K562 (cell line): ENCODE measurements around the gene FTL. TPM values are rescaled to one million over a fixed set of nuclear protein-coding genes. Genes with fewer than 3 reads are reported as not detected.

Source experiments
- ATAC-seq: fragments of 200-7000 bp; cut with Tn5 transposase; 3 replicates; pipeline ENCODE4 v1.9.1; 2020; ENCODE audit warnings: moderate library complexity
- BruUV-seq: library from RNA; stranded (reverse); fragments of 400-500 nt; replicated peaks from 2 replicates; lab custom pipeline; 2021; lab: Mats Ljungman, UMichigan
- CTCF ChIA-PET: fragments of 300-600 bp; formaldehyde crosslinking; extraction: SDS; loops from one replicate; lab custom pipeline; 2021; ENCODE audit warnings: low intra/inter-chr PET ratio; lab: Yijun Ruan, JAX
- POLR2A ChIA-PET: fragments of 300-600, 350-650 bp; sonication (Branson Sonifier 250); formaldehyde crosslinking; extraction: SDS; loops from one replicate; lab custom pipeline; 2021; ENCODE audit warnings: antibody characterized with exemption, inconsistent platforms; lab: Yijun Ruan, JAX
- DNase-seq, 4 experiments: peaks; one replicate each; pipeline versions ENCODE4 v3.0.0 to v3.0.0-alpha.2; 2011 to 2018; ENCODE audit warnings: low spot score in 3 of 4, mixed read lengths in 3 of 4; ENCODE audit errors: extremely low read depth in 1 of 4
- FAIRE-seq: peaks from 2 replicates; lab custom pipeline; 2011; peaks lifted over from hg19 to GRCh38; lab: Jason Lieb, UNC
- H2AFZ ChIP-seq: 2 replicates; pipeline ENCODE4 v1.6.0; 2011; ENCODE audit warnings: low read depth, low read length, control low read depth, inconsistent platforms
- H3K27ac ChIP-seq: fragments of 200-600 bp; 3 replicates; pipeline ENCODE4 v1.8.0; 2011; ENCODE audit warnings: low read depth, mild to moderate bottlenecking, control low read depth, inconsistent platforms, low read length, moderate library complexity, mixed read lengths; ENCODE audit errors: extremely low read depth
- H3K27me3 ChIP-seq, 2 experiments: fragments of 300-600 bp in 1 of 2; 2 replicates in 1 of 2; 3 replicates in 1 of 2; pipeline versions ENCODE4 v1.6.0 to v1.8.0; 2011; ENCODE audit warnings: inconsistent platforms in 2 of 2, low read length in 2 of 2, mild to moderate bottlenecking in 1 of 2, mixed read lengths in 1 of 2, moderate library complexity in 1 of 2; ENCODE audit not compliant: control insufficient read depth in 2 of 2, insufficient read depth in 2 of 2
- H3K36me3 ChIP-seq: fragments of 300-600 bp; 3 replicates; pipeline ENCODE4 v1.8.0; 2011; ENCODE audit warnings: mild to moderate bottlenecking, low read length, inconsistent platforms; ENCODE audit not compliant: control insufficient read depth, insufficient read depth
- H3K4me1 ChIP-seq, 2 experiments: fragments of 200-600 bp in 1 of 2; replicated peaks in 1 of 2; 2 replicates in 1 of 2; 3 replicates in 1 of 2; pipeline versions ENCODE4 v1.5.1 to v1.8.0; 2011; ENCODE audit warnings: inconsistent platforms in 2 of 2, low read length in 2 of 2, mild to moderate bottlenecking in 1 of 2, mixed read lengths in 1 of 2, moderate library complexity in 1 of 2; ENCODE audit not compliant: control insufficient read depth in 2 of 2, insufficient read depth in 2 of 2
- H3K4me2 ChIP-seq: 2 replicates; pipeline ENCODE4 v1.6.1; 2011; ENCODE audit warnings: low read length, control low read depth, inconsistent platforms, mixed read lengths; ENCODE audit not compliant: insufficient read depth
- H3K4me3 ChIP-seq: fragments of 200-600 bp; sonication (generic), shearing (Covaris generic); 2 replicates; pipeline ENCODE4 v1.5.1; 2016; ENCODE audit warnings: control low read depth, inconsistent platforms
- H3K79me2 ChIP-seq: fragments of 200-600 bp; 3 replicates; pipeline ENCODE4 v1.8.0; 2011; ENCODE audit warnings: low read length, inconsistent platforms; ENCODE audit not compliant: control insufficient read depth, insufficient read depth
- H3K9ac ChIP-seq, 2 experiments: 2 replicates each; pipeline versions ENCODE4 v1.6.0 to v1.6.1; 2011; ENCODE audit warnings: low read depth in 2 of 2, low read length in 2 of 2, control low read depth in 1 of 2, inconsistent platforms in 1 of 2, mild to moderate bottlenecking in 1 of 2, mixed read lengths in 1 of 2; ENCODE audit not compliant: insufficient read depth in 1 of 2
- H3K9me1 ChIP-seq: one replicate; pipeline ENCODE4 v1.6.0; 2011; ENCODE audit warnings: inconsistent platforms, mild to moderate bottlenecking, low read length, moderate library complexity; ENCODE audit not compliant: control insufficient read depth, insufficient read depth
- H3K9me3 ChIP-seq: replicated peaks from 2 replicates; pipeline ENCODE4 v1.5.1; 2011; ENCODE audit warnings: low read depth, low read length, inconsistent platforms; ENCODE audit not compliant: control insufficient read depth, insufficient read depth
- H4K20me1 ChIP-seq: replicated peaks from 2 replicates; pipeline ENCODE4 v1.6.1; 2011; ENCODE audit warnings: low read length, inconsistent platforms, mixed read lengths; ENCODE audit not compliant: control insufficient read depth, insufficient read depth
- ID3 ChIP-seq, 2 experiments: fragments of 250-450 bp in 1 of 2; fragments of 450-650 bp in 1 of 2; sonication (Bioruptor Pico) in 1 of 2; IDR thresholded peaks; 2 replicates each; pipeline versions ENCODE4 v1.6.1 to v1.8.0; 2016 to 2021; ENCODE audit warnings: mild to moderate bottlenecking in 2 of 2, moderate library complexity in 2 of 2, missing compliant biosample characterization in 1 of 2, missing genetic modification characterization in 1 of 2
- NFE2L1 ChIP-seq: fragments of 450-650 bp; IDR thresholded peaks from 2 replicates; pipeline ENCODE4 v1.6.1; 2016; ENCODE audit warnings: missing genetic modification characterization, low read depth, mild to moderate bottlenecking, missing compliant biosample characterization, moderate library complexity, borderline replicate concordance
- RBBP5 ChIP-seq: fragments of 200-600 bp; sonication (generic); IDR thresholded peaks from 2 replicates; pipeline ENCODE4 v1.6.1; 2012; ENCODE audit warnings: borderline replicate concordance, mild to moderate bottlenecking, low read length, control low read depth, inconsistent platforms; ENCODE audit not compliant: insufficient read depth, poor library complexity, severe bottlenecking
- ZBTB26 ChIP-seq: fragments of 450-650 bp; formaldehyde crosslinking; IDR thresholded peaks from 2 replicates; pipeline ENCODE4 v1.4.0; 2022; ENCODE audit warnings: missing genetic modification characterization
- WGBS: fragments of 100-300 bp; shearing (Covaris generic); methylation state at CpG from one replicate; pipeline ENCODE4 v1.1.6; 2016; ENCODE audit warnings: low coverage, mixed read lengths; ENCODE audit not compliant: insufficient coverage; ENCODE audit errors: missing lambda C conversion rate; 5-methylcytosine and 5-hydroxymethylcytosine counted together
- in situ Hi-C: fragments of 300-500 bp; cut with MboI; formaldehyde crosslinking; loops from 4 replicates; pipeline ENCODE4 v1.15.0; 2018; ENCODE audit warnings: inconsistent platforms, mixed read lengths
- intact Hi-C: fragments of 100-400 bp; cut with micrococcal nuclease; formaldehyde crosslinking; loops from 2 replicates; pipeline ENCODE4 v1.14.2; 2022
- polyA plus RNA-seq, 8 experiments: library from polyadenylated mRNA; depleted of rRNA in 4 of 8; stranded (reverse) in 5 of 8; unstranded in 3 of 8; fragments of >200 nt; fragmentation: Nextera tagmentation in 2 of 8; fragmentation: Illumina TruSeq in 1 of 8; extraction: Ambion mirVana in 2 of 8; extraction: Trizol in 1 of 8; gene quantifications; 2 replicates each; pipeline versions ENCODE4 v1.2.1 to v1.2.3, GENCODE V29; 2011 to 2014; ENCODE audit warnings: inconsistent platforms in 1 of 8, missing spikeins in 1 of 8
- total RNA-seq, 7 experiments: library from RNA; depleted of rRNA in 6 of 7; stranded (reverse); fragments of >200 nt in 6 of 7; fragmentation: Illumina TruSeq in 2 of 7; extraction: Trizol in 2 of 7; gene quantifications; 2 replicates each; pipeline versions ENCODE4 v1.2.1 to v1.2.3, GENCODE V29; 2011 to 2021; ENCODE audit warnings: low replicate concordance in 1 of 7

FTL gene
- total and polyA plus RNA-seq, 9 of the 15 experiments (the other 6 are each of a cell fraction or from before 2014, with no cell fraction given) = 1,231 to 27,415 (median 3,965) TPM

- H3K9me3 ChIP-seq = no peaks in the 10 kb centered on the region
Measured at GRCh38 chr19:49011194-49011593, 46.1 kb downstream of the FTL start.

More at GRCh38 chr19:49011194-49011593, 46.1 kb downstream of the FTL start:
- intact Hi-C loops (no loop called here), in situ Hi-C loops (no loop called here)
- TF ChIP-seq NFE2L1 (no peak), ZBTB26 (CRISPR knock-in tag) (no peak), RBBP5 (no peak), ID3 (CRISPR knock-in tag; IDR thresholded peaks at IDR 0.05) (no peak), ID3 (tag; IDR thresholded peaks at IDR 0.05) (no peak)
- Histone ChIP-seq H3K79me2 (no peaks in the 10 kb centered on the region), H3K4me2 (no peak overlapping the region), H3K4me1 (peaks cover 0 to 18% of the 10 kb centered on the region in 2 experiments; a peak in 2 of 5 replicates), H3K36me3 (peaks cover 84% of the 10 kb centered on the region), H3K9ac (no peak overlapping the region), H4K20me1 (0 out of 2 replicates have a peak, but pooled peaks cover 3% of the 10 kb centered on the region), H2AFZ (no peak overlapping the region), H3K27ac (no peak overlapping the region), H3K27me3 (no peaks in the 10 kb centered on the region), H3K9me1 (peaks cover 3% of the 10 kb centered on the region), H3K4me3 (no peak overlapping the region)
- ATAC-seq (no peak), FAIRE-seq (no peak), DNase-seq (no peak)
- no TSS peak for BruUV-seq
- CTCF ChIA-PET = no interaction called here
- POLR2A ChIA-PET = no interaction called here
- WGBS = 87% methylated on average over 15 of the region's 17 CpGs
